ENCODE measurements around the gene CDK5RAP3.

DNA sequence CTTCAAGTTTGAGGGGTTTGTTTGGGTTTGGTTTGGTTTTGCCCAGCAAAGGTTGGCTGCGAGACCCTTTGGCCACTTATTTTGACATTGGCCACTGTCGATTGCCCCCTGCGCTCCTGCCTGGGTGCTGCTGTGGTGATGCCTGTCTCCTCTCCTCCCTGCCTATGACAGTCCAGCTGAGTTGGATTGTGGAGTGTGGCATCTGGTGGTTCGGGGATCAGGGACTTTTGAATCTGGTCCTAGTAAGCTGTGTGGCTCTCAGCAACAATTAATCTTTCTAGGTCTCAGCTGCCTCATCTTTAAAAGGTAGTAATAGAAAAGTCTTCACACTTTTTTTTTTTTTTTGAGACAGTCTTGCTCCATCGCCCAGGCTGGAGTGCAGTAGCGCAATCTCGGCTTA lies 27.1 kb downstream of the CDK5RAP3 start:
- TF ChIP-seq REST (IDR thresholded peaks at IDR 0.05; ENCODE audit: insufficient read depth in 1 of 2, low read depth in 2 of 2, low read length in 2 of 2): no peak
- no peak for TF ChIP-seq TAF1 (IDR thresholded peaks at IDR 0.05; ENCODE audit: borderline replicate concordance, insufficient read depth, low read length)
- TF ChIP-seq SIN3A (IDR thresholded peaks at IDR 0.05; ENCODE audit: borderline replicate concordance, insufficient read depth, low read length): no peak
- TF ChIP-seq POLR2AphosphoS5 (IDR thresholded peaks at IDR 0.05; ENCODE audit: low read depth, low read length): no peak
- no peak for TF ChIP-seq FOXP2 (optimal IDR thresholded peaks at IDR 0.05; ENCODE audit: borderline replicate concordance, extremely low read depth, extremely low read length, insufficient read depth)
